Gastroesophageal sphincter (tissue), 3 donors: ENCODE results near the gene RXFP1.

Source experiments
- EP300 ChIP-seq: sonication (generic); formaldehyde crosslinking; IDR thresholded peaks from one replicate; pipeline ENCODE4 v1.6.1; 2017; ENCODE audit warnings: antibody characterized with exemption, mild to moderate bottlenecking
- POLR2A ChIP-seq, 2 donors: fragments of 450-650 bp; IDR thresholded peaks; one replicate each; pipeline ENCODE4 v1.6.1; 2017; ENCODE audit warnings: antibody characterized with exemption in 2 of 2, mild to moderate bottlenecking in 2 of 2, moderate library complexity in 1 of 2
- TF ChIP-seq, protein P1 (sequence below), 4 experiments: fragments of 200-600 bp in 2 of 4; fragments of 450-650 bp in 2 of 4; sonication (generic) in 1 of 4; IDR thresholded peaks; one replicate each; pipeline ENCODE4 v1.5.1; 2017 to 2019; ENCODE audit warnings: antibody characterized with exemption in 4 of 4, mild to moderate bottlenecking in 2 of 4, moderate library complexity in 2 of 4

GRCh38 chr4:158529505-158529904 is 7.8 kb downstream of the RXFP1 start:
- TF ChIP-seq POLR2A (IDR thresholded peaks at IDR 0.05) = no peak
- TF ChIP-seq, protein P1, sequence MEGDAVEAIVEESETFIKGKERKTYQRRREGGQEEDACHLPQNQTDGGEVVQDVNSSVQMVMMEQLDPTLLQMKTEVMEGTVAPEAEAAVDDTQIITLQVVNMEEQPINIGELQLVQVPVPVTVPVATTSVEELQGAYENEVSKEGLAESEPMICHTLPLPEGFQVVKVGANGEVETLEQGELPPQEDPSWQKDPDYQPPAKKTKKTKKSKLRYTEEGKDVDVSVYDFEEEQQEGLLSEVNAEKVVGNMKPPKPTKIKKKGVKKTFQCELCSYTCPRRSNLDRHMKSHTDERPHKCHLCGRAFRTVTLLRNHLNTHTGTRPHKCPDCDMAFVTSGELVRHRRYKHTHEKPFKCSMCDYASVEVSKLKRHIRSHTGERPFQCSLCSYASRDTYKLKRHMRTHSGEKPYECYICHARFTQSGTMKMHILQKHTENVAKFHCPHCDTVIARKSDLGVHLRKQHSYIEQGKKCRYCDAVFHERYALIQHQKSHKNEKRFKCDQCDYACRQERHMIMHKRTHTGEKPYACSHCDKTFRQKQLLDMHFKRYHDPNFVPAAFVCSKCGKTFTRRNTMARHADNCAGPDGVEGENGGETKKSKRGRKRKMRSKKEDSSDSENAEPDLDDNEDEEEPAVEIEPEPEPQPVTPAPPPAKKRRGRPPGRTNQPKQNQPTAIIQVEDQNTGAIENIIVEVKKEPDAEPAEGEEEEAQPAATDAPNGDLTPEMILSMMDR (IDR thresholded peaks at IDR 0.05) = no peak
- no peak for TF ChIP-seq EP300
